ENCODE data around the gene CLASRP. TPM values are rescaled to one million over a fixed set of nuclear protein-coding genes. Genes with fewer than 3 reads are reported as not detected.

Gene CLASRP
- total and polyA plus RNA-seq, 5 donors, result 34.3 to 36.8 (median 36.7) TPM

DNA sequence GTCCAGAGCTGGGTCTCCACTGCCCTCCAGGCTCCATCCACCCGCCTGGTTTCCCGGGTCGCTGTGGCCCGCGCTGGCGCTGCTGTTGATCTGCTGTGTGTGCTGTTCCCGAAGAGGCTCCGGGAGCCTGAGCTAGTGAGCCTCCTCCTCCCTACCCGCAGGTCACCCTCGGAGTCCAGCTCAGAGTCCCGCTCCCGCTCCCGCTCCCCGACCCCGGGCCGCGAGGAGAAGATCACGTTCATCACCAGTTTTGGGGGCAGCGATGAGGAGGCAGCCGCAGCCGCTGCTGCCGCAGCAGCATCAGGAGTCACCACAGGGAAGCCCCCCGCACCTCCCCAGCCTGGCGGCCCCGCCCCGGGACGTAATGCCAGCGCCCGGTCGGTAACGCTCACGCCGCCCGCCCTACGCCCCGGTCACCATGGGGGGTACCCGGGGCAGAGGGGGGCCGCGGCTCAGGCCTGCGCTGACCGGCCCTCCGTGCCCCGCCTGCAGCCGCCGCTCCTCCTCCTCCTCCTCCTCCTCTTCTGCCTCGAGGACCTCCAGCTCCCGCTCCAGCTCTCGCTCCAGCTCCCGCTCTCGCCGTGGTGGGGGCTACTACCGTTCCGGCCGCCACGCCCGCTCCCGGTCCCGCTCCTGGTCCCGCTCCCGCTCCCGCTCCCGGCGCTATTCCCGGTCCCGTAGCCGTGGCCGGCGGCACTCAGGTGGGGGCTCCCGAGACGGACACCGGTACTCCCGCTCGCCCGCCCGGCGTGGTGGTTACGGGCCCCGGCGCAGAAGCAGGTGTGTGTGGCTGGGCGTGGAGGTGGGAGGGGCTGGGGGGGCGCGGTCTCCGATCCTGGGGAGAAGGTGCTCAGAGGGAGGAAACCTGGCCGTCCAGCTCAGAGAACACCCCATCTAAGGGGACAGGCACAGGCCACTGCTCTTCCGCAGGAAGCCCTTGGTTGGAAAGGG is 25.3 kb downstream of the CLASRP start:
- ATAC-seq, result peak in 1 of 2 donors; percentile 9
- WGBS, result 97% methylated on average over 85 of the region's 85 CpGs
- Histone ChIP-seq H3K4me1 (ENCODE audit: control insufficient read depth, insufficient read depth, low read length) (no peaks in the 10 kb centered on the region), H3K9me3 (ENCODE audit: control insufficient read depth, low read length) (no peaks in the 10 kb centered on the region), H3K4me3 (ENCODE audit: low read length) (no peak overlapping the region), H3K27me3 (ENCODE audit: control insufficient read depth, insufficient read depth) (no peaks in the 10 kb centered on the region), H3K27ac (ENCODE audit: low read length) (no peak overlapping the region)
- DNase-seq, result no peak
- intact Hi-C loops (cut with DNase I), result no loop called here

DNA sequence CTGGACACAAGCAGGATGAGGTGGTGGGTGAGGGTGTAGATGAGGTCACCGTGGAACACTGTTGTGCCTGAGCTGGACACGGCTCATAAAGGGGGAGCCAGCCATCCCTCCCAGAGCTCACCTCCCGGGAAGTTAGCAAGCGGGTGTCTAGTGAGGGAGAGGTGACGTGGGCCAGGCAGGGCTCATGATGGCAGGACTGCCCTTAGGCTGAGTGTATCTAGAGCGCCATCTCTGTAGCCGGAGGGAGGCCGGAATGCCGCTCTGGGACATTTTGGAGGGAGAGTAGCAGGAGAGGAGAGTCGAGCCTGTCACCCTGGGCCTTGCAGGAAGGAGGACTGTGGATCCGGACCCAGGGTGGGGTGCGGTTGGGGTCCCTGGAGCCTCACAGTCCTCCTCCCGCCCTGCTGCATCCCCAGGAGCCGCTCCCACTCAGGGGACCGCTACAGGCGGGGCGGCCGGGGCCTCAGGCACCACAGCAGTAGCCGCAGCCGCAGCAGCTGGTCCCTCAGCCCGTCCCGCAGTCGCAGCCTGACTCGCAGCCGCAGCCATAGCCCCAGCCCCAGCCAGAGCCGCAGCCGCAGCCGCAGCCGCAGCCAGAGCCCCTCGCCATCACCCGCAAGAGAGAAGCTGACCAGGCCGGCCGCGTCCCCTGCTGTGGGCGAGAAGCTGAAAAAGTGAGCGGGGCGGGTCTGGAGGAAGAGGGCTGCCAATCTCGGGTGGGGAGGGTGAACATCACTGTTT is 28.2 kb downstream of the CLASRP start:
- no peaks in the 10 kb centered on the region for H3K4me1 ChIP-seq (ENCODE audit: control insufficient read depth, insufficient read depth, low read length)
- H3K27ac ChIP-seq (ENCODE audit: low read length), result no peak overlapping the region
- H3K27me3 ChIP-seq (ENCODE audit: control insufficient read depth, insufficient read depth), result no peaks in the 10 kb centered on the region
- ATAC-seq, result no peak
- intact Hi-C loops (cut with DNase I), result no loop called here
- no peak for DNase-seq
- 90% methylated on average over 38 of the region's 38 CpGs for WGBS
- no peaks in the 10 kb centered on the region for H3K9me3 ChIP-seq (ENCODE audit: control insufficient read depth, low read length)
- no peak overlapping the region for H3K4me3 ChIP-seq (ENCODE audit: low read length)

DNA sequence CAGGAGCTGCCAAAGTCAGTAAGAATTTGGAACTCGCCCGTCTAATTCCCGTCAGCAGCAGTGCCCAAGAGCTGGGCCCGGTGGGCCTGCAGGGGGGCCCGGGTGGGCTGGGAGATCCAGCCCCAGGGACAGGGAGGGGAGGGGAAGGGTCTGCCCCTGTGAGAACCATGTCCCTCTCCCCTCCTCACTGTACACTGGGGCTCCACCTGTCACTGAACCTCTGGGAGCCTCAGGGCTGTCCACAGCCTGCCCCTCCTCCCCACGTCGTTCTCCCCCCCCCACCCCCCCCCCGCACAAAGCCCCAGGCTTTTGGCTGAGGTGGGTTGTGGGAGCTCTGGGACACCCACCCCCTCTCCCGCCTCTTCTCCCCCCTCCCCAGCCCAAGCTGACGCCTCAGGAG is 29.2 kb downstream of the CLASRP start:
- intact Hi-C loops (cut with DNase I), result no loop called here
- H3K27ac ChIP-seq (ENCODE audit: low read length), result no peak overlapping the region
- WGBS, result 85% methylated on average over 10 of the region's 10 CpGs
- H3K27me3 ChIP-seq (ENCODE audit: control insufficient read depth, insufficient read depth), result no peaks in the 10 kb centered on the region
- ATAC-seq (no peak), DNase-seq (no peak)
- no peaks in the 10 kb centered on the region for H3K4me1 ChIP-seq (ENCODE audit: control insufficient read depth, insufficient read depth, low read length)
- H3K4me3 ChIP-seq (ENCODE audit: low read length), result no peak overlapping the region
- H3K9me3 ChIP-seq (ENCODE audit: control insufficient read depth, low read length), result no peaks in the 10 kb centered on the region

DNA sequence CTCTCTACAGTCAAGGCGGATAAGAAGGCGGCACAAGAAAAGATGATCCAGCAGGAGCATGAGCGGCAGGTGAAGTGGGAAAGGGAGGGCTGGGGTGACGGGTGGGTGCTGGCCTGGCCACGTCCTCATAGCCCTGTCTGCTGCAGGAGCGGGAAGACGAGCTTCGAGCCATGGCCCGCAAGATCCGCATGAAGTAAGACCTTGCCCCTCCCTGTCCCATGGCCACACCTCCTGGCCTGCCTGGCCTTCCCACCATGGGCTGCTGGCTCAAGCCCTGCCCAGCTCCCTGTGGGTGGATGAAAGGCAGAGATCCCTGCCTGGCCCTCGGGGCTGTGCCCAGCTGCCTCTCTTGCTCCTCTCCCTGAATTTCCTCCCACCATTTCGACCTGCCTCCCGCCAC is 30.2 kb downstream of the CLASRP start:
- intact Hi-C loops (cut with DNase I), result no loop called here
- Histone ChIP-seq H3K27me3 (ENCODE audit: control insufficient read depth, insufficient read depth) (no peaks in the 10 kb centered on the region), H3K4me1 (ENCODE audit: control insufficient read depth, insufficient read depth, low read length) (no peaks in the 10 kb centered on the region), H3K9me3 (ENCODE audit: control insufficient read depth, low read length) (no peaks in the 10 kb centered on the region), H3K4me3 (ENCODE audit: low read length) (no peak overlapping the region), H3K27ac (ENCODE audit: low read length) (no peak overlapping the region)
- 72% methylated on average over 13 of the region's 13 CpGs for WGBS
- DNase-seq (no peak), ATAC-seq (peak in 1 of 2 donors; percentile 30)

DNA sequence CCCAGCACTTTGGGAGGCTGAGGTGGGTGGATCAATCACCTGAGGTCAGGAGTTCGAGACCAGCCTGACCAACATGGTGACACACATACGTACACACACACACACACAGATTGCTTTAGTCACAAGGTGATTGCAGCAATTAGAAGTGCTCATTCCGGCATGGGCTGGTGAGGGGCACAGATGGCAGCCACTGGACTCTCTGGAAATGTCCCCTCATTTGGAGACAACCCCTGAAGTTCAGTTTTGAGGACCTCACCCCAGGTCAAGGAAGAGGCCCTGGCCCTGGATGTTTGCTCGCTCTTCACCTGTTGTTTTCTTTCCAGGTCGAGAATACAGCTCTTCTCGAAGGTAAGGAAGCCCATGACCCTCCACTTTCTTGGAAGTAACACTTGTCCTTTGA is 31.4 kb downstream of the CLASRP start:
- no peak overlapping the region for H3K4me3 ChIP-seq (ENCODE audit: low read length)
- WGBS, result 89% methylated on average over 6 of the region's 6 CpGs
- H3K4me1 ChIP-seq (ENCODE audit: control insufficient read depth, insufficient read depth, low read length), result no peaks in the 10 kb centered on the region
- H3K9me3 ChIP-seq (ENCODE audit: control insufficient read depth, low read length), result no peaks in the 10 kb centered on the region
- DNase-seq (no peak), ATAC-seq (no peak)
- no peaks in the 10 kb centered on the region for H3K27me3 ChIP-seq (ENCODE audit: control insufficient read depth, insufficient read depth)
- no peak overlapping the region for H3K27ac ChIP-seq (ENCODE audit: low read length)
- intact Hi-C loops (cut with DNase I), result no loop called here

DNA sequence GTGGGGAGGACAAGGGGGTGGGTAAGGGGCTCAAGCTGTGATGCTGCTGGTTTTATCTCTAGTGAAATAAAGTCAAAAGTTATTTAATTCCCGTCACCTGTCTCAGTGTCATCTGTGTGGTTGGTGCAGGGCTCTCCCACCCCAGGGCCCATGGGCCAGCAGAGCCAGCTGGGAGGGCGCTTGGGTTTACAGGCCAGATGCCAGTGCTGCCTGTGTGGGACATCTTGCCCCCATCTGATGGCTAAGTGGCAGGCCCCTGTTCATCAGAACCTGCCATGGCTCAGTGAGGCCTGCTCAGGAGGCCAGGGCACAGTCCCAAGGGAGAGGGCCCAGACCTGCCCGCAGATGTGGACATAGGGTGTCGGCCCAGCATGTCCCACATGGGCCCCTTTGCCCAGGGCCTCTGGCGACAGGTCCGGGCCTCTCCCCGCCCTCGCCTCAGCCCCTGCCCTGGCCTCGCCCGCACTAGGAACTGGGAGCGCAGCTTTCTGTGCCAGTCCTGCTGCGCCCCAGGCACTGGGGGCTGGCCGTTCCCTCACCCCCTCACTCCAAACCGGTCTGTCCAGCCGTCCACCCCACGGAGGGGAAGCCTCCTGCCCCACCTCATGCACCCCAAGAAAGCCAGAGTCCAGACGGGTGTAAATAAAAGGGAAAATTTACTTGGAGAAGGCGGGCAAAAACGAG is 32.2 kb downstream of the CLASRP start:
- H3K4me3 ChIP-seq (ENCODE audit: low read length), result no peak overlapping the region
- 92% methylated on average over 19 of the region's 19 CpGs for WGBS
- H3K4me1 ChIP-seq (ENCODE audit: control insufficient read depth, insufficient read depth, low read length), result no peaks in the 10 kb centered on the region
- ATAC-seq, result no peak
- no peaks in the 10 kb centered on the region for H3K27me3 ChIP-seq (ENCODE audit: control insufficient read depth, insufficient read depth)
- no peak overlapping the region for H3K27ac ChIP-seq (ENCODE audit: low read length)
- DNase-seq, result peak in 1 of 3 donors; percentile 35
- H3K9me3 ChIP-seq (ENCODE audit: control insufficient read depth, low read length), result no peaks in the 10 kb centered on the region
- intact Hi-C loops (cut with DNase I), result no loop called here

DNA sequence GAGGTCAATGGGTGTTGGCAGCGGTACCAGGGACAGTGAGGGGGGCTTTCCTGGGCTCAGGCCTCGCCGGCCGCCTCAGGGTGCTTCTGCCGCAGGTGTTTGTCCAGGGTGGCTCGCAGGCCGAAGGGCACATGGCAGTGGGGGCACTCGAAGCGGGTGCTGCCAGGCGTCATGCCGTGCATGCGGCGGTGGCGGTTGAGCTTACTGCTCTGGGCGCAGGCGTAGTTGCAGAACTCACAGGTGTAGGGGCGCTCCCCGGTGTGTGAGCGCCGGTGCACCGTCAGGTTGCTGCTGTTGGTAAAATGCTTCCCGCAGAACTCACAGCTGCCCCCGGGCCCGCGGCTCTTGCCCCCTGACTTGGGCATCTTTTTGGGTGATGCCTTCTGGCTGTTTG is 32.7 kb downstream of the CLASRP start:
- no peak overlapping the region for H3K4me3 ChIP-seq (ENCODE audit: low read length)
- no peaks in the 10 kb centered on the region for H3K4me1 ChIP-seq (ENCODE audit: control insufficient read depth, insufficient read depth, low read length)
- no peak overlapping the region for H3K27ac ChIP-seq (ENCODE audit: low read length)
- intact Hi-C loops (cut with DNase I), result no loop called here
- ATAC-seq (no peak), DNase-seq (peak in 1 of 3 donors; percentile 48)
- H3K9me3 ChIP-seq (ENCODE audit: control insufficient read depth, low read length), result no peaks in the 10 kb centered on the region
- 95% methylated on average over 25 of the region's 25 CpGs for WGBS
- no peaks in the 10 kb centered on the region for H3K27me3 ChIP-seq (ENCODE audit: control insufficient read depth, insufficient read depth)

DNA sequence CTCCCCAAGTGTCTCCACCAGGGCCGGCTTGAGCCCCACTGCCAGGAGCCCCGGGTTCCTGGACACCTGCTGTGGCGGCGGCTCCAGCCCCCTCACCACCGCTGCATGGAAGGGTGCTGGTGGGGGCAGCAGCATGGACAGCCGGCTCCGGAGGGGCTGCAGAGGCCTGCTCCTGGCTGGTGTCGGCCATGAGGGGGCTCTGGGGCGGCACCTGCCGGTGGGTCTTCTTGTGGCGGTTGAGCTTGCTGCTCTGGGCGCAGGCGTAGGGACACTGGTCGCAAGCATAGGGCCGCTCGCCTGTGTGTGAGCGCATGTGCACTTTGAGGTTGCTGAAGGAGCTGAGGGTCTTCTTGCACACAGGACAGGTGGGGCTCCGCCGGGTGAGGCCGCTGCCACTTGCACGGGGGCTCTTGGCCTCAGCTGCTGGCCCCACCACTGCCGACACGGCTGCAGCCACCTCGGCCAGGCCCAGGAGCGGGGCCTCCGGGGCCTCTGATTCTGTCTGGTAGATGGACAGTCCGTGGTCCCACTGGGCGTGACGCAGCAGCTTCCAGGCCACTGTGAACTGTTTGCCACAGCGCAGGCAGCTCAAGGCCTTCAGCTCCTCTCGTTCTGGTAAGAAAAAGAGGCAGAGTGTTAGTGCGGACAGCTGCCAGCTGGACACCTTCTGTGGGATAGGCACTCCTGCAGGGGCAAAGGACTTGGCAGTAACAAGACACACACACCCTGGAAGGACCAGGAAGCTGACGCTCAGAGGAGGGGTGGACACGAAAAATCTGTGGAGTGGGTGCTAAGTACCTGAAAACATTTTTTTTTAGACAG is 33.3 kb downstream of the CLASRP start:
- no peaks in the 10 kb centered on the region for H3K4me1 ChIP-seq (ENCODE audit: control insufficient read depth, insufficient read depth, low read length)
- H3K4me3 ChIP-seq (ENCODE audit: low read length), result no peak overlapping the region
- DNase-seq (peak in 1 of 3 donors; percentile 58), ATAC-seq (no peak)
- intact Hi-C loops (cut with DNase I), result no loop called here
- no peak overlapping the region for H3K27ac ChIP-seq (ENCODE audit: low read length)
- 81% methylated on average over 34 of the region's 34 CpGs for WGBS
- no peaks in the 10 kb centered on the region for H3K27me3 ChIP-seq (ENCODE audit: control insufficient read depth, insufficient read depth)
- no peaks in the 10 kb centered on the region for H3K9me3 ChIP-seq (ENCODE audit: control insufficient read depth, low read length)

DNA sequence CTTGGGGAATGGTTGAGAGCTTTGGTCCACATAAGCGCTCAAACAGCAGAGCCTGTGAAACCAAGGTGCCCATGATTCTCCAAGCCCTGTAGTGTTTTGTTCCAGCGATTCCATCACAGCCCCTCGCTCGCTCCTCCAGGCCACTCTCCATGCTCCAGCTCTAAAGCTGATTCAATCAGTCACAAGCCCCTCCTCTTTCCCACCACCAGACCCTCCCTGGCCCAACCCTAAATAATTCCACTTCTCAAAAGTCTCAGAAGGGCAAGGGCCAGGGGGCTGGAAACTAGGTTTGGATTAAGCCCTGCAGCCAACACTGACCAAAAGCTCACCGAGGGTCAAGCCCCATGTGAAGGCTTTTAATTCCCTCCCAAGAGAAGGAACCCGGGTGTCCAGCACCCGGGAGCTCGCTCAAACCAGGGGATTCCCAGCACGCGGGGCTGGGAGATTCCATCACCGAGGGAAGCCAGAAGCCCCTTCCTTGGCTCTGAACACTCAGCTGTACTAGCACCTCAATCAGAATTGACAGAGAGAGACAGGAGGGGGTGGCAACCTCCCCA is 36.0 kb downstream of the CLASRP start:
- Histone ChIP-seq H3K4me1 (ENCODE audit: control insufficient read depth, insufficient read depth, low read length) (no peaks in the 10 kb centered on the region), H3K27ac (ENCODE audit: low read length) (no peak overlapping the region), H3K4me3 (ENCODE audit: low read length) (no peak overlapping the region), H3K27me3 (ENCODE audit: control insufficient read depth, insufficient read depth) (no peaks in the 10 kb centered on the region), H3K9me3 (ENCODE audit: control insufficient read depth, low read length) (no peaks in the 10 kb centered on the region)
- DNase-seq (peak in 1 of 3 donors; percentile 18), ATAC-seq (no peak)
- intact Hi-C loops (cut with DNase I), result no loop called here
- 62% methylated on average over 11 of the region's 11 CpGs for WGBS

DNA sequence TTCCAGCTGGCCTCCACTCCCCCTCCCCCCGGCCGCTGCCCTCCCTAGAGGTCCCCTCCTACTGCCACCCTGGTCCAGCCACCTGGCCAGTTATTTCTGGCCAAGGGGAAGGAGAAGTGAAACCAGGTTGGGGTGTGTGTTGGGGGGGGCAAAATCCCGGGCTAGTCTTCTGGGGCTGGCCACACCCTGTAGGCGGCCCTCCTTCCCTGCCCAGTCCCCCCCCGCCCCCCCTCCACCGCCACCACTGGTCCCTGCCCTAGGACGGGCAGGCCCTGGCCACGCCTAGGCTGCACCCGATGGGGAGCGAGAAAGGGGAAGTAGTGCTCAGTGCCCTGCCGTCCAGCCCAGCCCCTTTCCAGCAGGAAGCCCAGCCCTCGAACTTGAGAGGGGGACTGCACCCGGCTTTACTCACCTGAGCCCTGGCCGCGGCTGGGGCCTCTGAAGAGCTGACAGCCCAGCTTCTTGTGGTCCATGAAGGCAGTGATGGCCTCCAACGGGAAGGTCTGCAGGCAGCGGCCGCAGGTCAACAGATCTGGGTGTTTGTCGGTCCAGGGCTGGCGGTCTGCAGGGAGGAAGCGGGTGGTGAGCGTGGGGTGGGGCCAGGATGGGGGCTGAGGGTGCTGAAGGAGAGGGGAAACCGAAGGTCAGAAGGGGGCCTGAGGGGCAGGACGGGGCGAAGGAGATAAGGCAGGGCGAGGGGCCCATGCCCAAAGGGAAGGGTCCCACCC is 36.6 kb downstream of the CLASRP start:
- Histone ChIP-seq H3K9me3 (ENCODE audit: control insufficient read depth, low read length) (no peaks in the 10 kb centered on the region), H3K4me1 (ENCODE audit: control insufficient read depth, insufficient read depth, low read length) (peaks cover 3% of the 10 kb centered on the region), H3K4me3 (ENCODE audit: low read length) (peak overlapping the region; percentile 23), H3K27me3 (ENCODE audit: control insufficient read depth, insufficient read depth) (no peaks in the 10 kb centered on the region), H3K27ac (ENCODE audit: low read length) (no peak overlapping the region)
- ATAC-seq (peak; percentile 70 to 71), DNase-seq (peak; percentile 78 to 90 (median 89))
- 11% methylated on average over 25 of the region's 26 CpGs for WGBS
- intact Hi-C loops (cut with DNase I), result no loop called here

All from right cardiac atrium (tissue), 5 donors.